IMR-90 (cell line): ENCODE measurements around the gene PIP4K2A. TPM values are rescaled to one million over a fixed set of nuclear protein-coding genes. Genes with fewer than 3 reads are reported as not detected.

ENCODE experiments used
- ATAC-seq: fragments of 200-7000 bp; cut with Tn5 transposase; 2 replicates; pipeline ENCODE4 v1.9.1; 2020; ENCODE audit warnings: low read depth, mild to moderate bottlenecking, moderate library complexity
- BruUV-seq: library from RNA; stranded (reverse); fragments of 400-500 nt; replicated peaks from 2 replicates; lab custom pipeline; 2021; lab: Mats Ljungman, UMichigan
- CTCF ChIA-PET: fragments of 300-600 bp; formaldehyde crosslinking; extraction: SDS; loops from one replicate; lab custom pipeline; 2021; ENCODE audit warnings: antibody characterized with exemption; lab: Yijun Ruan, JAX
- POLR2A ChIA-PET: fragments of 300-600 bp; sonication (Branson Sonifier 250); formaldehyde crosslinking; loops from one replicate; lab custom pipeline; 2022; ENCODE audit warnings: antibody characterized with exemption; ENCODE audit not compliant: unreplicated experiment; lab: Charles Lee
- DNase-seq: peaks from one replicate; pipeline ENCODE4 v3.0.0; 2013
- H2AFZ ChIP-seq: replicated peaks from 2 replicates; pipeline ENCODE3; 2013; ENCODE audit warnings: low read length, mild to moderate bottlenecking; ENCODE audit not compliant: poor library complexity
- H2AK5ac ChIP-seq: 2 replicates; pipeline ENCODE4 v1.6.1; 2013; ENCODE audit warnings: low read depth, low read length, inconsistent platforms
- H2AK9ac ChIP-seq: replicated peaks from 2 replicates; pipeline ENCODE3; 2013; ENCODE audit warnings: mild to moderate bottlenecking, low read depth, low read length, moderate library complexity; ENCODE audit not compliant: poor library complexity
- H2BK120ac ChIP-seq: 2 replicates; pipeline ENCODE4 v1.6.1; 2013; ENCODE audit warnings: low read depth, low read length, inconsistent platforms
- H2BK15ac ChIP-seq: 3 replicates; pipeline ENCODE4 v1.6.1; 2013; ENCODE audit warnings: low read depth, low read length, inconsistent platforms
- H2BK20ac ChIP-seq: 2 replicates; pipeline ENCODE4 v1.6.1; 2013; ENCODE audit warnings: low read depth, mild to moderate bottlenecking, inconsistent platforms, low read length, moderate library complexity
- H2BK5ac ChIP-seq: 2 replicates; pipeline ENCODE4 v1.6.1; 2013; ENCODE audit warnings: mild to moderate bottlenecking, low read depth, low read length, inconsistent platforms; ENCODE audit not compliant: poor library complexity, severe bottlenecking
- H3K14ac ChIP-seq: replicated peaks from 2 replicates; pipeline ENCODE4 v1.6.1; 2013; ENCODE audit warnings: low read depth, low read length, inconsistent platforms
- H3K18ac ChIP-seq: 2 replicates; pipeline ENCODE4 v1.6.1; 2013; ENCODE audit warnings: low read depth, low read length, control low read depth
- H3K23ac ChIP-seq: 2 replicates; pipeline ENCODE4 v1.6.1; 2013; ENCODE audit warnings: low read depth, low read length, inconsistent platforms
- H3K27ac ChIP-seq: 2 replicates; pipeline ENCODE4 v1.5.1; 2013; ENCODE audit warnings: mild to moderate bottlenecking, control low read depth, low read length; ENCODE audit not compliant: insufficient read depth
- H3K27me3 ChIP-seq: 2 replicates; pipeline ENCODE4 v1.6.1; 2013; ENCODE audit warnings: low read length; ENCODE audit not compliant: control insufficient read depth, insufficient read depth
- H3K36me3 ChIP-seq: 2 replicates; pipeline ENCODE4 v1.6.1; 2013; ENCODE audit warnings: low read length, mixed read lengths; ENCODE audit not compliant: control insufficient read depth, insufficient read depth
- H3K4ac ChIP-seq: 2 replicates; pipeline ENCODE4 v1.6.1; 2013; ENCODE audit warnings: low read depth, low read length, inconsistent platforms
- H3K4me1 ChIP-seq: 2 replicates; pipeline ENCODE4 v1.6.1; 2013; ENCODE audit warnings: low read length, mixed read lengths; ENCODE audit not compliant: control insufficient read depth, insufficient read depth
- H3K4me2 ChIP-seq: 2 replicates; pipeline ENCODE4 v1.6.1; 2013; ENCODE audit warnings: low read depth, mild to moderate bottlenecking, control low read depth, low read length, moderate library complexity
- H3K4me3 ChIP-seq: 2 replicates; pipeline ENCODE4 v1.5.1; 2013; ENCODE audit warnings: low read depth, mild to moderate bottlenecking, control low read depth, low read length, moderate library complexity; ENCODE audit not compliant: insufficient read depth
- H3K56ac ChIP-seq: 2 replicates; pipeline ENCODE4 v1.6.1; 2013; ENCODE audit warnings: low read length, inconsistent platforms; ENCODE audit not compliant: insufficient read depth; ENCODE audit errors: extremely low read depth
- H3K79me1 ChIP-seq, 2 experiments: 2 replicates each; pipeline ENCODE4 v1.6.1; 2013; ENCODE audit warnings: low read length in 2 of 2, inconsistent platforms in 1 of 2, low read depth in 1 of 2
- H3K9ac ChIP-seq: 2 replicates; pipeline ENCODE4 v1.6.1; 2013; ENCODE audit warnings: low read depth, low read length, control low read depth
- H3K9me1 ChIP-seq: 2 replicates; pipeline ENCODE4 v1.6.1; 2013; ENCODE audit warnings: low read length, inconsistent platforms; ENCODE audit not compliant: insufficient read depth
- H3K9me3 ChIP-seq: 2 replicates; pipeline ENCODE4 v1.6.1; 2013; ENCODE audit warnings: low read length; ENCODE audit not compliant: control insufficient read depth, insufficient read depth
- H4K20me1 ChIP-seq: 2 replicates; pipeline ENCODE4 v1.6.1; 2013; ENCODE audit warnings: low read length, inconsistent platforms; ENCODE audit not compliant: insufficient read depth
- H4K5ac ChIP-seq: 2 replicates; pipeline ENCODE4 v1.6.1; 2013; ENCODE audit warnings: mild to moderate bottlenecking, low read depth, low read length, control low read depth
- H4K8ac ChIP-seq, 2 experiments: 2 replicates each; pipeline ENCODE4 v1.6.1; 2013; ENCODE audit warnings: low read depth in 2 of 2, low read length in 2 of 2, control low read depth in 1 of 2, inconsistent platforms in 1 of 2
- H4K91ac ChIP-seq: 2 replicates; pipeline ENCODE4 v1.6.1; 2013; ENCODE audit warnings: low read depth, low read length, inconsistent platforms; ENCODE audit not compliant: insufficient read depth
- BHLHE40 ChIP-seq: fragments of 150-350 bp; IDR thresholded peaks from 2 replicates; pipeline ENCODE4 v1.6.1; 2016; ENCODE audit warnings: mild to moderate bottlenecking, low read depth, low read length
- CEBPB ChIP-seq: IDR thresholded peaks from 2 replicates; pipeline ENCODE4 v1.6.1; 2012; ENCODE audit warnings: low read depth, low read length, improper control_type of control experiment
- CHD1 ChIP-seq: IDR thresholded peaks from 2 replicates; pipeline ENCODE4 v1.6.1; 2012; ENCODE audit warnings: low read depth, low read length, improper control_type of control experiment
- FOS ChIP-seq: fragments of 150-350 bp; IDR thresholded peaks from 2 replicates; pipeline ENCODE4 v1.6.1; 2016; ENCODE audit warnings: low read depth, low read length
- MAFK ChIP-seq: IDR thresholded peaks from 2 replicates; pipeline ENCODE4 v1.6.1; 2012; ENCODE audit warnings: low read depth, low read length, improper control_type of control experiment
- MAZ ChIP-seq: IDR thresholded peaks from 2 replicates; pipeline ENCODE4 v1.6.1; 2012; ENCODE audit warnings: low read depth, mild to moderate bottlenecking, low read length, improper control_type of control experiment, moderate library complexity, borderline replicate concordance
- MXI1 ChIP-seq: IDR thresholded peaks from 2 replicates; pipeline ENCODE4 v1.6.1; 2012; ENCODE audit warnings: low read depth, mild to moderate bottlenecking, low read length, moderate library complexity, borderline replicate concordance
- NFE2L2 ChIP-seq: fragments of 150-350 bp; IDR thresholded peaks from 2 replicates; pipeline ENCODE4 v1.6.1; 2016; ENCODE audit warnings: low read depth, mild to moderate bottlenecking, low read length
- POLR2A ChIP-seq: IDR thresholded peaks from 2 replicates; pipeline ENCODE4 v1.6.1; 2012; ENCODE audit warnings: mild to moderate bottlenecking, low read depth, low read length
- RAD21 ChIP-seq: IDR thresholded peaks from 2 replicates; pipeline ENCODE4 v1.6.1; 2012; ENCODE audit warnings: low read length, improper control_type of control experiment
- RCOR1 ChIP-seq: IDR thresholded peaks from 2 replicates; pipeline ENCODE4 v1.6.1; 2012; ENCODE audit warnings: mild to moderate bottlenecking, low read length, improper control_type of control experiment; ENCODE audit not compliant: insufficient replicate concordance
- SMC3 ChIP-seq: fragments of 150-350 bp; IDR thresholded peaks from 2 replicates; pipeline ENCODE4 v1.6.1; 2016; ENCODE audit warnings: low read depth, mild to moderate bottlenecking, antibody characterized with exemption, low read length, moderate library complexity
- WGBS, 2 experiments: methylation state at CpG; one replicate each; pipeline versions ENCODE4 v1.1.5 to v1.1.7; 2013; ENCODE audit warnings: missing lambda C conversion rate in 2 of 2; ENCODE audit not compliant: insufficient read length in 1 of 2; ENCODE audit errors: extremely low coverage in 2 of 2; 5-methylcytosine and 5-hydroxymethylcytosine counted together
- dilution Hi-C: fragments of 300-500 bp; cut with HindIII; formaldehyde crosslinking; loops from one replicate; pipeline ENCODE4 v1.14.3; 2018; ENCODE audit warnings: low sequenced_read_pairs; ENCODE audit not compliant: unreplicated experiment
- in situ Hi-C: fragments of 300-500 bp; cut with MboI; formaldehyde crosslinking; loops from 3 replicates; pipeline ENCODE4 v1.14.3; 2019; ENCODE audit warnings: low sequenced_read_pairs, inconsistent platforms, mixed read lengths
- intact Hi-C: fragments of 100-400 bp; cut with micrococcal nuclease; formaldehyde crosslinking; loops from 2 replicates; pipeline ENCODE4 v1.10.0; 2022
- polyA plus RNA-seq, 3 experiments: library from polyadenylated mRNA; depleted of rRNA; stranded (reverse); fragments of >200 nt; gene quantifications; 2 replicates each; pipeline ENCODE4 v1.2.3, GENCODE V29; 2012; ENCODE audit warnings: low replicate concordance in 1 of 3
- total RNA-seq: library from RNA; depleted of rRNA; stranded (reverse); fragments of >200 nt; gene quantifications from 2 replicates; pipeline ENCODE4 v1.2.3, GENCODE V29; 2012
- TF ChIP-seq, protein P1 (sequence below): conservative IDR thresholded peaks from 2 replicates; pipeline ENCODE4 v1.5.1; 2012; ENCODE audit warnings: mild to moderate bottlenecking, low read depth, low read length, improper control_type of control experiment
- TF ChIP-seq, protein P2 (sequence below): fragments of 150-350 bp; IDR thresholded peaks from 2 replicates; pipeline ENCODE4 v1.6.1; 2016; ENCODE audit warnings: low read depth, mild to moderate bottlenecking, low read length, moderate library complexity, borderline replicate concordance

The PIP4K2A gene
- total and polyA plus RNA-seq, 2 of the 4 experiments (the other 2 are of a cell fraction) = 9.8 to 18.1 TPM

DNA sequence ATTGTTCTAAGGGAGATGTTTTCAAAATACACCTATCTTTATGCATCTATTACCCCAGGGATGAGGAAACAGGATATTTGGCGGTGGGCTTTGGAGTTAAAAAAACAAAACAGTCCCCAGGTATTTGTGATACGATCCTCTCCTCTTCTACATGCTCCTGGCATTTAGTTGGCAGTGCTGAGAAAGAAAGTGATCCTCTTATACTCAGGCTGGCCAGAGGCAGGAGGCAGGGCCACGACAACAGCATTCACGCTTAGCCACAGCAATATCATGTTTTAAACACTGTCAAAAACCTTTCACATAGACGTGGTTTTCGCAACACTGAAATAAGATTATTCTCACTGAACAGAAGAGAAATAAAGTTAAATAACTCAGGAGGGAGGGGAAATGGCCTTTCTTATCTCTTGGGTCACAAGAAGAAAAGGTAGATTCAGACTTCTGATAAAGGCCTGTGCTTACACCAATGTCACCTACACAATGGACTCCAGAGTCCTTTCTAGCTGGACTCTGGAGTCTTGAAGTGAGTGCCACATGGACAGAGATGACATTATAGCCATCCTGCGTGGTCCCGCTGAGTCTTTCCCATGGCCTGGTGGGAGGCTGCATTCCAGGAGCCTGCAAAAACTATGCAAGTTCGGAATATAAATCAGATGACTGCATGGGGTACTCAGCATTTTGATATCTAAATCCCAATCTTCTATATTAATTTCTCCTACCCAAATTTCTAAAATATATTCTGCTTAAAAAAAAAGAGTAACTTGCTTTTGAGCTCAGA is 88.7 kb downstream of the PIP4K2A start:
- peak overlapping the region; percentile 82; the same call in 1 of the 3 replicates for H2BK15ac ChIP-seq
- no peak overlapping the region for H3K9ac ChIP-seq
- H3K27ac ChIP-seq = no peak overlapping the region
- in situ Hi-C loops (no loop called here), intact Hi-C loops (no loop called here), dilution Hi-C loops (no loop called here)
- peaks cover 25% of the 10 kb centered on the region for H3K4me1 ChIP-seq
- H2AK5ac ChIP-seq = peak overlapping the region; percentile 84; the same call in 1 of the 2 replicates
- H3K36me3 ChIP-seq = no peaks in the 10 kb centered on the region
- H2AK9ac ChIP-seq = no peak overlapping the region
- WGBS, 2 experiments = 86% methylated on average over 2 of the region's 9 CpGs; no CpG with 5 or more reads in 1 of the 2 experiments
- peak overlapping the region; percentile 17; the same call in 1 of the 2 replicates for H2BK120ac ChIP-seq
- peaks cover 4% of the 10 kb centered on the region for H4K20me1 ChIP-seq
- 0 out of 2 replicates have a peak overlapping the region, but pooled peaks have one; percentile 1 for H3K18ac ChIP-seq
- DNase-seq (no peak), ATAC-seq (no peak)
- no peaks in the 10 kb centered on the region for H3K27me3 ChIP-seq
- CTCF ChIA-PET = interaction anchor here (0.8 kb wide), 1 partner anchor 27 kb away, joined by 3 read pairs; no protein-coding TSS in a partner anchor
- no peak overlapping the region for H2BK5ac ChIP-seq
- H3K4ac ChIP-seq = peak overlapping the region; percentile 41
- no peak overlapping the region for H3K4me2 ChIP-seq
- no peak overlapping the region for H4K5ac ChIP-seq
- H3K23ac ChIP-seq = peak overlapping the region; percentile 57; the same call in 1 of the 2 replicates
- no peak overlapping the region for H3K4me3 ChIP-seq
- peaks cover 34 to 67% of the 10 kb centered on the region in 2 experiments for H3K79me1 ChIP-seq
- no peak overlapping the region for H3K56ac ChIP-seq
- H2BK20ac ChIP-seq = peak overlapping the region; percentile 47; the same call in 1 of the 2 replicates
- H3K9me3 ChIP-seq = no peaks in the 10 kb centered on the region
- no peak overlapping the region for H2AFZ ChIP-seq
- H4K8ac ChIP-seq = 0 out of 4 replicates have a peak overlapping the region, but pooled peaks of 1 of the 2 experiments have one; percentile 1
- no TSS peak for BruUV-seq
- H3K9me1 ChIP-seq = peaks cover 22% of the 10 kb centered on the region
- POLR2A ChIA-PET = interaction anchor here (1.2 kb wide), 1 partner anchor 189 kb away, joined by 3 read pairs; no protein-coding TSS in a partner anchor
- peak overlapping the region; percentile 2; the same call in 1 of the 2 replicates for H4K91ac ChIP-seq
- H3K14ac ChIP-seq = 0 out of 2 replicates have a peak overlapping the region, but pooled peaks have one; percentile 8
- TF ChIP-seq RAD21 (no peak), BHLHE40 (no peak), CHD1 (no peak), SMC3 (no peak), RCOR1 (no peak), MAZ (no peak), MXI1 (no peak), FOS (no peak), MAFK (no peak), POLR2A (no peak), NFE2L2 (no peak), CEBPB (no peak)
- TF ChIP-seq, protein P1, sequence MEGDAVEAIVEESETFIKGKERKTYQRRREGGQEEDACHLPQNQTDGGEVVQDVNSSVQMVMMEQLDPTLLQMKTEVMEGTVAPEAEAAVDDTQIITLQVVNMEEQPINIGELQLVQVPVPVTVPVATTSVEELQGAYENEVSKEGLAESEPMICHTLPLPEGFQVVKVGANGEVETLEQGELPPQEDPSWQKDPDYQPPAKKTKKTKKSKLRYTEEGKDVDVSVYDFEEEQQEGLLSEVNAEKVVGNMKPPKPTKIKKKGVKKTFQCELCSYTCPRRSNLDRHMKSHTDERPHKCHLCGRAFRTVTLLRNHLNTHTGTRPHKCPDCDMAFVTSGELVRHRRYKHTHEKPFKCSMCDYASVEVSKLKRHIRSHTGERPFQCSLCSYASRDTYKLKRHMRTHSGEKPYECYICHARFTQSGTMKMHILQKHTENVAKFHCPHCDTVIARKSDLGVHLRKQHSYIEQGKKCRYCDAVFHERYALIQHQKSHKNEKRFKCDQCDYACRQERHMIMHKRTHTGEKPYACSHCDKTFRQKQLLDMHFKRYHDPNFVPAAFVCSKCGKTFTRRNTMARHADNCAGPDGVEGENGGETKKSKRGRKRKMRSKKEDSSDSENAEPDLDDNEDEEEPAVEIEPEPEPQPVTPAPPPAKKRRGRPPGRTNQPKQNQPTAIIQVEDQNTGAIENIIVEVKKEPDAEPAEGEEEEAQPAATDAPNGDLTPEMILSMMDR = no peak
- TF ChIP-seq, protein P2, sequence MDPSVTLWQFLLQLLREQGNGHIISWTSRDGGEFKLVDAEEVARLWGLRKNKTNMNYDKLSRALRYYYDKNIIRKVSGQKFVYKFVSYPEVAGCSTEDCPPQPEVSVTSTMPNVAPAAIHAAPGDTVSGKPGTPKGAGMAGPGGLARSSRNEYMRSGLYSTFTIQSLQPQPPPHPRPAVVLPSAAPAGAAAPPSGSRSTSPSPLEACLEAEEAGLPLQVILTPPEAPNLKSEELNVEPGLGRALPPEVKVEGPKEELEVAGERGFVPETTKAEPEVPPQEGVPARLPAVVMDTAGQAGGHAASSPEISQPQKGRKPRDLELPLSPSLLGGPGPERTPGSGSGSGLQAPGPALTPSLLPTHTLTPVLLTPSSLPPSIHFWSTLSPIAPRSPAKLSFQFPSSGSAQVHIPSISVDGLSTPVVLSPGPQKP = no peak
